Ishikawa (cell line): Measurements from ENCODE around the gene ACSM6.

ENCODE experiments used
- CEBPB ChIP-seq: IDR thresholded peaks from 2 replicates; pipeline ENCODE4 v1.6.1; 2012
- EGR1 ChIP-seq: IDR thresholded peaks from 2 replicates; pipeline ENCODE4 v1.6.1; 2012
- EP300 ChIP-seq: IDR thresholded peaks from 2 replicates; pipeline ENCODE4 v1.6.1; 2012; ENCODE audit warnings: borderline replicate concordance
- NFIC ChIP-seq: IDR thresholded peaks from 2 replicates; pipeline ENCODE4 v1.6.1; 2012
- TEAD4 ChIP-seq: IDR thresholded peaks from 2 replicates; pipeline ENCODE4 v1.6.1; 2012
- YY1 ChIP-seq: IDR thresholded peaks from 2 replicates; pipeline ENCODE4 v1.6.1; 2012; ENCODE audit warnings: low read depth
- ZBTB7A ChIP-seq: IDR thresholded peaks from 2 replicates; pipeline ENCODE4 v1.6.1; 2012; ENCODE audit warnings: low read depth
- TF ChIP-seq, protein P1 (sequence below): IDR thresholded peaks from 2 replicates; pipeline ENCODE4 v1.6.1; 2012
- TF ChIP-seq, protein P2 (sequence below): IDR thresholded peaks from 2 replicates; pipeline ENCODE4 v1.6.1; 2012

DNA sequence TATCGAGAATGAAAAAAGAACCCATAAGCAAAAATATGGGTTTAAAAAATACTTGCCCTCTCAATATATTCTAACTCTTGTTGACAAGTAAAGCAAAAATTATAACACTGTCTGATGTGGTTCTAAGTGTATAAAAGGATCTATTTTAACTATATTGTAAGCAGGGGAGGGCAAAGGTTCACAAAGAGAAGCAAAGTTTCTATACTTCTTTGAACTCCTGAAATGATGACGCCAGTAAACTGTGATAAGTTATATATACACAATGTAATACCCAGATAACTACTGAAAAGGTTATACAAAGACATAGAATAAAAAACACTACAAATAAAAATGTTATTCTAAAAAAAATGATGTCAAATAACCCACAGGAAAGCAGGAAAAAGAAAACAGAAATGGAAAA is 59.6 kb downstream of the ACSM6 start:
- TF ChIP-seq NFIC (no peak), YY1 (no peak), EP300 (no peak), ZBTB7A (no peak), TEAD4 (no peak), CEBPB (no peak), EGR1 (no peak)
- TF ChIP-seq, protein P1, sequence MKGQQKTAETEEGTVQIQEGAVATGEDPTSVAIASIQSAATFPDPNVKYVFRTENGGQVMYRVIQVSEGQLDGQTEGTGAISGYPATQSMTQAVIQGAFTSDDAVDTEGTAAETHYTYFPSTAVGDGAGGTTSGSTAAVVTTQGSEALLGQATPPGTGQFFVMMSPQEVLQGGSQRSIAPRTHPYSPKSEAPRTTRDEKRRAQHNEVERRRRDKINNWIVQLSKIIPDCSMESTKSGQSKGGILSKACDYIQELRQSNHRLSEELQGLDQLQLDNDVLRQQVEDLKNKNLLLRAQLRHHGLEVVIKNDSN: no peak
- TF ChIP-seq, protein P2, sequence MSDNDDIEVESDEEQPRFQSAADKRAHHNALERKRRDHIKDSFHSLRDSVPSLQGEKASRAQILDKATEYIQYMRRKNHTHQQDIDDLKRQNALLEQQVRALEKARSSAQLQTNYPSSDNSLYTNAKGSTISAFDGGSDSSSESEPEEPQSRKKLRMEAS: no peak
